SK-N-SH (cell line): Measurements from ENCODE around the gene RPSA. TPM values are rescaled to one million over a fixed set of nuclear protein-coding genes. Genes with fewer than 3 reads are reported as not detected.

Experiments used
- CTCF ChIA-PET: fragments of 300-600, 350-600 bp; formaldehyde crosslinking; extraction: SDS; loops from one replicate; lab custom pipeline; 2021; lab: Yijun Ruan, JAX
- POLR2A ChIA-PET: fragments of 350-600 bp; sonication (Branson Sonifier 250); formaldehyde crosslinking; extraction: SDS; loops from one replicate; lab custom pipeline; 2020; ENCODE audit warnings: antibody characterized with exemption, inconsistent platforms; lab: Yijun Ruan, JAX
- DNase-seq: peaks from one replicate; pipeline ENCODE4 v3.0.0; 2012
- H2AFZ ChIP-seq: fragments of 200-600 bp; sonication (generic); 2 replicates; pipeline ENCODE4 v1.8.1; 2016; ENCODE audit warnings: antibody characterized with exemption, mild to moderate bottlenecking, low read depth
- H3F3A ChIP-seq: fragments of 200-600 bp; sonication (generic); replicated peaks from 2 replicates; pipeline ENCODE3; 2016; ENCODE audit warnings: antibody characterized with exemption, mild to moderate bottlenecking; ENCODE audit not compliant: insufficient read depth
- H3K27ac ChIP-seq, 2 experiments: fragments of 200-500 bp in 1 of 2; fragments of 200-600 bp in 1 of 2; sonication (Bioruptor generic) in 1 of 2; sonication (generic), shearing (Covaris generic) in 1 of 2; 2 replicates each; pipeline versions ENCODE4 v1.5.1 to v1.6.1; 2014 to 2016; ENCODE audit warnings: low read depth in 2 of 2, inconsistent platforms in 1 of 2, low read length in 1 of 2, mild to moderate bottlenecking in 1 of 2, mixed read lengths in 1 of 2
- H3K27me3 ChIP-seq: fragments of 200-600 bp; sonication (generic), shearing (Covaris generic); 2 replicates; pipeline ENCODE4 v1.6.1; 2016; ENCODE audit warnings: mixed run types; ENCODE audit not compliant: insufficient read depth
- H3K36me3 ChIP-seq, 2 experiments: fragments of 200-500 bp in 1 of 2; fragments of 200-600 bp in 1 of 2; sonication (Bioruptor generic) in 1 of 2; sonication (generic) in 1 of 2; replicated peaks in 1 of 2; 2 replicates each; pipeline versions ENCODE3 to v1.5.1; 2014 to 2016; ENCODE audit warnings: low read length in 1 of 2, mild to moderate bottlenecking in 1 of 2; ENCODE audit not compliant: insufficient read depth in 2 of 2, control insufficient read depth in 1 of 2
- H3K4me1 ChIP-seq, 2 experiments: fragments of 200-500 bp in 1 of 2; fragments of 200-600 bp in 1 of 2; sonication (Bioruptor generic) in 1 of 2; sonication (generic), shearing (Covaris generic) in 1 of 2; 2 replicates each; pipeline versions ENCODE4 v1.5.1 to v1.6.1; 2014 to 2016; ENCODE audit warnings: low read depth in 1 of 2, low read length in 1 of 2, mixed run types in 1 of 2; ENCODE audit not compliant: insufficient read depth in 2 of 2, control insufficient read depth in 1 of 2
- H3K4me2 ChIP-seq: fragments of 200-600 bp; sonication (generic), shearing (Covaris generic); 2 replicates; pipeline ENCODE4 v1.6.1; 2017; ENCODE audit warnings: mixed run types
- H3K4me3 ChIP-seq, 2 experiments: fragments of 200-500 bp in 1 of 2; fragments of 200-600 bp in 1 of 2; sonication (Bioruptor generic) in 1 of 2; sonication (generic), shearing (Covaris generic) in 1 of 2; 2 replicates each; pipeline versions ENCODE4 v1.5.1 to v1.8.1; 2014 to 2016; ENCODE audit warnings: low read depth in 2 of 2, inconsistent platforms in 1 of 2, low read length in 1 of 2, mild to moderate bottlenecking in 1 of 2, mixed read lengths in 1 of 2, moderate library complexity in 1 of 2
- H3K79me2 ChIP-seq: fragments of 200-600 bp; sonication (generic); 2 replicates; pipeline ENCODE4 v1.8.1; 2017; ENCODE audit warnings: mild to moderate bottlenecking; ENCODE audit not compliant: insufficient read depth
- H3K9ac ChIP-seq: fragments of 200-600 bp; sonication (generic); 2 replicates; pipeline ENCODE4 v1.6.1; 2017; ENCODE audit warnings: mixed run types
- H3K9me2 ChIP-seq: fragments of 200-600 bp; sonication (generic); 2 replicates; pipeline ENCODE4 v1.6.1; 2017; ENCODE audit warnings: mixed run types
- H3K9me3 ChIP-seq: fragments of 200-600 bp; sonication (generic); 2 replicates; pipeline ENCODE4 v1.6.1; 2017; ENCODE audit warnings: mixed run types, mild to moderate bottlenecking, moderate library complexity
- H4K20me1 ChIP-seq: fragments of 200-600 bp; sonication (generic); 2 replicates; pipeline ENCODE4 v1.6.1; 2017; ENCODE audit warnings: mild to moderate bottlenecking, mixed run types; ENCODE audit not compliant: insufficient read depth
- CHD2 ChIP-seq: fragments of 150-350 bp; IDR thresholded peaks from 2 replicates; pipeline ENCODE4 v1.6.1; 2018; ENCODE audit warnings: low read length; ENCODE audit not compliant: partially characterized antibody
- CTCF ChIP-seq: fragments of 200-600 bp; sonication (generic); IDR thresholded peaks from 2 replicates; pipeline ENCODE4 v1.6.1; 2017; ENCODE audit warnings: antibody characterized with exemption, mild to moderate bottlenecking, moderate library complexity
- EP300 ChIP-seq, 2 experiments: IDR thresholded peaks; 2 replicates each; pipeline versions ENCODE4 v1.4.0 to v1.6.1; 2012; ENCODE audit warnings: borderline replicate concordance in 1 of 2, low read depth in 1 of 2, low read length in 1 of 2
- EZH2phosphoT487 ChIP-seq: fragments of 200-600 bp; sonication (generic); IDR thresholded peaks from 2 replicates; pipeline ENCODE4 v1.6.1; 2017; ENCODE audit warnings: low read depth, mixed run types, mild to moderate bottlenecking, antibody characterized with exemption, moderate library complexity, borderline replicate concordance
- IRF3 ChIP-seq: fragments of 150-350 bp; IDR thresholded peaks from 2 replicates; pipeline ENCODE4 v1.6.1; 2016; ENCODE audit warnings: mild to moderate bottlenecking, low read depth, low read length
- MXI1 ChIP-seq: IDR thresholded peaks from 2 replicates; pipeline ENCODE4 v1.6.1; 2012; ENCODE audit warnings: mild to moderate bottlenecking, low read depth, low read length, improper control_type of control experiment
- NFIC ChIP-seq: IDR thresholded peaks from 2 replicates; pipeline ENCODE4 v1.4.0; 2012; ENCODE audit warnings: borderline replicate concordance
- RAD21 ChIP-seq: IDR thresholded peaks from 2 replicates; pipeline ENCODE4 v1.6.1; 2012; ENCODE audit warnings: mild to moderate bottlenecking, low read length
- SMC3 ChIP-seq: IDR thresholded peaks from 2 replicates; pipeline ENCODE4 v1.6.1; 2012; ENCODE audit warnings: low read depth, low read length, improper control_type of control experiment
- USF1 ChIP-seq: IDR thresholded peaks from 2 replicates; pipeline ENCODE4 v1.4.0; 2012; ENCODE audit warnings: low read depth, borderline replicate concordance
- WGBS: methylation state at CpG from one replicate; pipeline ENCODE4 v1.1.6; 2017; ENCODE audit warnings: low lambda C conversion rate; 5-methylcytosine and 5-hydroxymethylcytosine counted together
- polyA plus RNA-seq, 3 experiments: library from polyadenylated mRNA; depleted of rRNA; stranded (reverse); fragments of >200 nt; gene quantifications; 2 replicates each; pipeline ENCODE4 v1.2.3, GENCODE V29; 2012
- TF ChIP-seq, protein P1 (sequence below): fragments of 150-350 bp; IDR thresholded peaks from 2 replicates; pipeline ENCODE4 v1.6.1; 2017; ENCODE audit warnings: antibody characterized with exemption, low read length, low read depth, borderline replicate concordance

Gene RPSA
- polyA plus RNA-seq, 1 of the 3 experiments (the other 2 are of a cell fraction), result 2,958 TPM

- Histone ChIP-seq H3K36me3 (no peaks in the 10 kb centered on the region), H3K4me3 (no peak overlapping the region), H3K27ac (no peak overlapping the region), H3K79me2 (no peaks in the 10 kb centered on the region), H3K27me3 (no peaks in the 10 kb centered on the region), H3K4me1 (peaks cover 0 to 2% of the 10 kb centered on the region in 2 experiments; a peak in 1 of 4 replicates), H3K9me3 (no peaks in the 10 kb centered on the region), H3K9me2 (no peaks in the 10 kb centered on the region), H3F3A (no peaks in the 10 kb centered on the region), H2AFZ (no peak overlapping the region), H3K9ac (no peak overlapping the region), H3K4me2 (no peak overlapping the region), H4K20me1 (no peaks in the 10 kb centered on the region)
- TF ChIP-seq IRF3, result no peak
- no peak for TF ChIP-seq RAD21
- TF ChIP-seq, protein P1, sequence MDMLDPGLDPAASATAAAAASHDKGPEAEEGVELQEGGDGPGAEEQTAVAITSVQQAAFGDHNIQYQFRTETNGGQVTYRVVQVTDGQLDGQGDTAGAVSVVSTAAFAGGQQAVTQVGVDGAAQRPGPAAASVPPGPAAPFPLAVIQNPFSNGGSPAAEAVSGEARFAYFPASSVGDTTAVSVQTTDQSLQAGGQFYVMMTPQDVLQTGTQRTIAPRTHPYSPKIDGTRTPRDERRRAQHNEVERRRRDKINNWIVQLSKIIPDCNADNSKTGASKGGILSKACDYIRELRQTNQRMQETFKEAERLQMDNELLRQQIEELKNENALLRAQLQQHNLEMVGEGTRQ, result no peak
- TF ChIP-seq USF1, result no peak
- no peak for TF ChIP-seq EP300 (IDR thresholded peaks at IDR 0.05; ENCODE audit: borderline replicate concordance in 1 of 2, low read depth in 1 of 2, low read length in 1 of 2)
- no peak for TF ChIP-seq EZH2phosphoT487
- TF ChIP-seq CHD2, result no peak
- ChIA-PET POLR2A (no interaction called here), CTCF (interaction anchor here (0.8 to 10.4 kb wide), 11 partner anchors 9 to 871 kb away, joined by 3 to 145 read pairs (median 10); partner anchors contain the start of gene RPSA)
- no peak for DNase-seq
- WGBS, result 59% methylated on average over 2 of the region's 2 CpGs
These were observed 39.9 kb downstream of the RPSA start for GRCh38 chr3:39446444-39446843.

GRCh38 chr3:39447637-39448483 lies 41.3 kb downstream of the RPSA start:
- peak; percentile 78 for DNase-seq
- no peaks in the 10 kb centered on the region for H3K27me3 ChIP-seq
- WGBS, result 25% methylated on average over 13 of the region's 13 CpGs
- H3K79me2 ChIP-seq, result no peaks in the 10 kb centered on the region
- H3F3A ChIP-seq, result no peaks in the 10 kb centered on the region
- no peak overlapping the region for H3K9ac ChIP-seq
- no peak overlapping the region for H3K4me2 ChIP-seq
- no peaks in the 10 kb centered on the region for H3K36me3 ChIP-seq
- H2AFZ ChIP-seq, result no peak overlapping the region
- H4K20me1 ChIP-seq, result no peaks in the 10 kb centered on the region
- H3K9me3 ChIP-seq, result no peaks in the 10 kb centered on the region
- ChIA-PET CTCF (interaction anchor here (0.5 to 10.4 kb wide), 40 partner anchors 7 to 869 kb away, joined by 3 to 145 read pairs (median 5); partner anchors contain the start of gene MOBP), POLR2A (no interaction called here)
- H3K9me2 ChIP-seq, result no peaks in the 10 kb centered on the region
- TF ChIP-seq CTCF (peak; percentile 94), RAD21 (peak; percentile 82), MXI1 (no peak), SMC3 (peak; percentile 67), NFIC (no peak)
- no peak overlapping the region for H3K27ac ChIP-seq
- peaks cover 0 to 2% of the 10 kb centered on the region in 2 experiments; a peak in 1 of 4 replicates for H3K4me1 ChIP-seq
- no peak overlapping the region for H3K4me3 ChIP-seq
